GM23338 (cell line): Measurements from ENCODE around the gene ELMOD3.

Experiments
- CREB1 ChIP-seq: fragments of 250-450 bp; sonication (Bioruptor Pico); IDR thresholded peaks from 2 replicates; pipeline ENCODE4 v1.5.0; 2020; ENCODE audit warnings: low read depth, mild to moderate bottlenecking, moderate library complexity
- CTCF ChIP-seq, 2 experiments: fragments of 200-600 bp in 1 of 2; sonication (generic) in 1 of 2; conservative IDR thresholded peaks; 2 replicates each; pipeline versions ENCODE4 v1.5.1 to v1.6.1; 2016 to 2017; ENCODE audit warnings: antibody characterized with exemption in 2 of 2, low read depth in 2 of 2, mild to moderate bottlenecking in 2 of 2, moderate library complexity in 1 of 2
- ETS1 ChIP-seq: IDR thresholded peaks from 2 replicates; pipeline ENCODE4 v1.6.1; 2016; ENCODE audit warnings: antibody characterized with exemption
- EZH2 ChIP-seq: fragments of 200-600 bp; sonication (generic); IDR thresholded peaks from one replicate; pipeline ENCODE4 v1.8.0; 2017; ENCODE audit warnings: antibody characterized with exemption, mild to moderate bottlenecking, low read depth; ENCODE audit not compliant: unreplicated experiment
- EZH2phosphoT487 ChIP-seq: fragments of 200-600 bp; sonication (generic); IDR thresholded peaks from one replicate; pipeline ENCODE4 v1.8.1; 2018; ENCODE audit warnings: antibody characterized with exemption; ENCODE audit not compliant: unreplicated experiment
- JUNB ChIP-seq: IDR thresholded peaks from one replicate; pipeline ENCODE4 v1.6.1; 2016; ENCODE audit warnings: antibody characterized with exemption; ENCODE audit not compliant: unreplicated experiment
- NANOG ChIP-seq: IDR thresholded peaks from 2 replicates; pipeline ENCODE4 v1.6.1; 2016; ENCODE audit warnings: antibody characterized with exemption, borderline replicate concordance
- POLR2AphosphoS5 ChIP-seq: IDR thresholded peaks from 2 replicates; pipeline ENCODE4 v1.6.1; 2016; ENCODE audit warnings: antibody characterized with exemption, low read depth
- REST ChIP-seq: IDR thresholded peaks from one replicate; pipeline ENCODE4 v1.6.1; 2018; ENCODE audit warnings: antibody characterized with exemption; ENCODE audit not compliant: unreplicated experiment
- STAT1 ChIP-seq: IDR thresholded peaks from one replicate; pipeline ENCODE4 v1.6.1; 2016; ENCODE audit warnings: antibody characterized with exemption; ENCODE audit not compliant: unreplicated experiment
- ZNF114 ChIP-seq: fragments of 250-450 bp; sonication (Bioruptor Pico); IDR thresholded peaks from 2 replicates; pipeline ENCODE4 v1.5.0; 2020; ENCODE audit warnings: mild to moderate bottlenecking, moderate library complexity
- ZNF331 ChIP-seq: fragments of 250-450 bp; sonication (Bioruptor Pico); IDR thresholded peaks from 2 replicates; pipeline ENCODE4 v1.5.0; 2020; ENCODE audit warnings: low read depth, mild to moderate bottlenecking, moderate library complexity
- ZNF462 ChIP-seq: fragments of 250-450 bp; sonication (Bioruptor Pico); IDR thresholded peaks from 2 replicates; pipeline ENCODE4 v1.5.0; 2020; ENCODE audit warnings: mild to moderate bottlenecking, moderate library complexity

GRCh38 chr2:85376291-85377065, 21.9 kb downstream of the ELMOD3 start:
- TF ChIP-seq CTCF (conservative IDR thresholded peaks at IDR 0.05; ENCODE audit: low read depth in 2 of 2) (no peak), ZNF114 (no peak), POLR2AphosphoS5 (no peak), EZH2phosphoT487 (no peak), EZH2 (no peak), REST (no peak), NANOG (no peak), ZNF331 (no peak), CREB1 (CRISPR knock-in tag) (no peak), JUNB (no peak), ZNF462 (CRISPR knock-in tag) (no peak), STAT1 (no peak), ETS1 (no peak)
